Measurements from ENCODE around the gene PTCD2.
A peak's percentile ranks its signal among the peaks of the same experiment; 100 is the strongest.

Gene PTCD2

GRCh38 chr5:72410688-72411295 lies 90.6 kb downstream of the PTCD2 start:
- no peak for TF ChIP-seq CTCF (IDR thresholded peaks at IDR 0.05; ENCODE audit: low read depth, low read length, missing control alignments)
- H3K27me3 ChIP-seq (replicated peaks): no peaks in the 10 kb centered on the region
- no peak overlapping the region for H3K4me3 ChIP-seq (ENCODE audit: low read depth, low read length)
- H3K27ac ChIP-seq: peak overlapping the region; percentile 47
- in situ Hi-C loops (cut with HindIII; ENCODE audit: low pct_ligation_motif_present, low sequenced_read_pairs): no loop called here
- H3K36me3 ChIP-seq (replicated peaks): no peaks in the 10 kb centered on the region
- peak; percentile 68 for DNase-seq

- peak; percentile 53 for TF ChIP-seq CTCF (IDR thresholded peaks at IDR 0.05; ENCODE audit: low read depth, low read length, missing control alignments)
- no peaks in the 10 kb centered on the region for H3K36me3 ChIP-seq (replicated peaks)
- H3K27me3 ChIP-seq (replicated peaks): no peaks in the 10 kb centered on the region
- H3K27ac ChIP-seq: peak overlapping the region; percentile 46
- in situ Hi-C loops (cut with HindIII; ENCODE audit: low pct_ligation_motif_present, low sequenced_read_pairs): no loop called here
- no peak overlapping the region for H3K4me3 ChIP-seq (ENCODE audit: low read depth, low read length)
- peak; percentile 67 for DNase-seq
Observed at GRCh38 chr5:72412283-72413055, 92.3 kb downstream of the PTCD2 start.

- Histone ChIP-seq H3K36me3 (replicated peaks) (no peaks in the 10 kb centered on the region), H3K27ac (no peak overlapping the region), H3K4me3 (ENCODE audit: low read depth, low read length) (no peak overlapping the region), H3K27me3 (replicated peaks) (no peaks in the 10 kb centered on the region)
- no peak for TF ChIP-seq CTCF (IDR thresholded peaks at IDR 0.05; ENCODE audit: low read depth, low read length, missing control alignments)
- in situ Hi-C loops (cut with HindIII; ENCODE audit: low pct_ligation_motif_present, low sequenced_read_pairs): no loop called here
- DNase-seq: no peak
Observed at GRCh38 chr5:72415616-72416325, 95.6 kb downstream of the PTCD2 start.

- TF ChIP-seq CTCF (IDR thresholded peaks at IDR 0.05; ENCODE audit: low read depth, low read length, missing control alignments): no peak
- no peak for DNase-seq
- Histone ChIP-seq H3K4me3 (ENCODE audit: low read depth, low read length) (no peak overlapping the region), H3K36me3 (replicated peaks) (no peaks in the 10 kb centered on the region), H3K27me3 (replicated peaks) (no peaks in the 10 kb centered on the region), H3K27ac (no peak overlapping the region)
- in situ Hi-C loops (cut with HindIII; ENCODE audit: low pct_ligation_motif_present, low sequenced_read_pairs): no loop called here
Observed at GRCh38 chr5:72417333-72418062, 97.3 kb downstream of the PTCD2 start.
